HG03457 (cell line): ENCODE measurements around the gene HS2ST1.
"Not testable (repeated sequence)": the region's sequence is repeated elsewhere in the genome, so short reads cannot be mapped to it uniquely, and the experiment has no call there.

Source experiments
- ATAC-seq: cut with Tn5 transposase; IDR thresholded peaks from one replicate; pipeline ENCODE4 v1.9.1; 2021; ENCODE audit warnings: moderate number of reproducible peaks; ENCODE audit not compliant: unreplicated experiment

Gene HS2ST1

DNA sequence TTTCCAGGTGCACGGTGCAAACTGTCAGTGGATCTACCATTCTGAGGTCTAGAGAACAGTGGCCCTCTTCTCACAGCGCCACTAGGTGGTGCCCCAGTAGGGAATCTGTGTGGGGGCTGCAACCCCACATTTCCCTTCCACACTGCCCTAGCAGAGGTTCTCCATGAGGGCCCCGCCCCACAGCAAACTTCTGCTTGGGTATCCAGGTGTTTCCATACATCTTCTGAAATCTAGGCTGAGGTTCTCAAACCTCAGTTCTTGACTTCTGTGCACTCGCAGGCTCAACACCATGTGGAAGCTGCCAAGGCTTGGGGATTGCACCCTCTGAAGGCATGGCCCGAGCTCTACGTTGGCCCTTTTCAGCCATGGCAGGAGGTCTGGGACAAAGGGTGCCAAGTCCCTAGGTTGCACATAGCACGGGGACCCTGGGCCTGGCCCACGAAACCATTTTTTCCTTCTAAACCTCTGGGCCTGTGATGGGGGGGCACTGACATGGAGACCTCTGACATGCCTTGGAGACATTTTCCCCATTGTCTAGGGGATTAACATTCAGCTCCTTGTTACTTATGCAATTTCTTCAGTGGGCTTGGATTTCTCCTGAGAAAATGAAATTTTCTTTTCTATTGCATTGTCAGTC lies 10.0 kb downstream of the HS2ST1 start:
- ATAC-seq, result no peak

DNA sequence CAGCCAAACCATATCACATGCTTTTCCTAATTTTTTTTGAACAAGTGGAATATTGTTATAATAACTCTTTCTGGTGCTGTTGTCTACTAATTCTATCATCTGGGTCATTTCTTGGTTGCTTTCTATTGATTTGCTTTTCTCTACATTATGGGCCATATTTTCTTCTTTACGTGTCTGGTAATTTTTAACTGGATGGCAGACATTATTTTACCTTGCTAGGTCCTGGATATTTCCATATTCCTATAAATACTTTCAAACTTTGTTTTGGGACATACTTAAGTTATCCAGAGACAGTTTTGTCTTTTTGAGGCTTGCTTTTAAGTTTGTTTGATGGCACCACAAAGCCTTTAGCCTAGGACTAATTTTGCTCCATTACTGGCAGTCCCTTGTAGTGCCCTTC lies 11.3 kb downstream of the HS2ST1 start:
- no peak for ATAC-seq

DNA sequence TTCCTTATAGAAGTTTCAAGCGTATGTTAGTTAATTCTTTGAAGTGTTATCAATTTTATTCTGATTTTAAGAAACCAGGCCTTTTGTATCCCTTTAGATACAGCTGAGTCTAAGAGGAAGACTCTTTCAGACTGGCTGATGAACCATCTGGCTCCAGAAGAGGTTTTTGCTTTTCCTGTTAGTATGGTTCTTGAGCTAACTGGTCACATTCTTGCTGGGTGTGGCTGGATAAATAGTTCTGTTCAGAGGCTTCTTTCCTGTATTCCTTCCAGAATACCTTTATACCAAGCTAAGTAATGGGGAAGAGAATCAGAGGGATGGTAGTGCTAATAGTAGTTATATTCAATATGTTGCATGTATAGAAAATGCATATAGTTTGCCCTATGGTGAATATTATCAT lies 12.4 kb downstream of the HS2ST1 start:
- no peak for ATAC-seq

DNA sequence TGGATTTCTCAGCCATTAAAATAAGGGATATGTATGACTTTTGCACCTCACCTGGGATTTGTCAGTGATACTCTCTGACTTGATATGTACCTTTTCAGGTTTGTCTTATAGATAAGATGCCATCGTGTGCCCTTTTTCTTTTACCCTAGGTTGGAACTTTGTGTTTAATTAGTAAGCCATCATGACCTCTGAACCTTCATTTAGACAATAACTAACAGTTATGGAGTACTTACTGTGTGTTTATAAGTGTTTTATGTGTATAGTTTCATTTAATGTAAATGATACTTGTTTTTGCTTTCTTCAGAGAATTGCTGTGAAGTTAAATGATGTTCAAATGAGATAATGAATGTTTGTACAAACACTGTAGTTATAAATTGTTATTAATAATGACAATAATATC lies 14.4 kb downstream of the HS2ST1 start:
- no peak for ATAC-seq

DNA sequence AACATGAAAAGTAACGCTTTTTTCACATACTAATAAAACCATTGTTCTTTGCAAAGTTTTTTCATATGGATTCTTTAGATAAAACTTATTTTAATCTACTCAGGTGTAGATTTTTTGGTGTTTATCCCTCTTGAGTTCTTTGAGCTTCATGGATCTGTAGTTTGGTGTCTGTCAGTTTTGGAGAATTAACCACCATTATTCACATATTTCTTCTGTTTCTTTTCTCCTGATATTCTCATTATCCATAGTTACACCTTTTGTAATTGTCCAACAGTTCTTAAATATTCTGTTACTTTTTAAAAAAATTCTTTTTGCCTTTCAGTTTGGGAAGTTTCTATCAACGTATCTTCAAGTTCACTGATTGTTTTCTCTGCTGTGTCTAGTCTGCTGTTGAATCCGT lies 18.6 kb downstream of the HS2ST1 start:
- ATAC-seq, result no peak

DNA sequence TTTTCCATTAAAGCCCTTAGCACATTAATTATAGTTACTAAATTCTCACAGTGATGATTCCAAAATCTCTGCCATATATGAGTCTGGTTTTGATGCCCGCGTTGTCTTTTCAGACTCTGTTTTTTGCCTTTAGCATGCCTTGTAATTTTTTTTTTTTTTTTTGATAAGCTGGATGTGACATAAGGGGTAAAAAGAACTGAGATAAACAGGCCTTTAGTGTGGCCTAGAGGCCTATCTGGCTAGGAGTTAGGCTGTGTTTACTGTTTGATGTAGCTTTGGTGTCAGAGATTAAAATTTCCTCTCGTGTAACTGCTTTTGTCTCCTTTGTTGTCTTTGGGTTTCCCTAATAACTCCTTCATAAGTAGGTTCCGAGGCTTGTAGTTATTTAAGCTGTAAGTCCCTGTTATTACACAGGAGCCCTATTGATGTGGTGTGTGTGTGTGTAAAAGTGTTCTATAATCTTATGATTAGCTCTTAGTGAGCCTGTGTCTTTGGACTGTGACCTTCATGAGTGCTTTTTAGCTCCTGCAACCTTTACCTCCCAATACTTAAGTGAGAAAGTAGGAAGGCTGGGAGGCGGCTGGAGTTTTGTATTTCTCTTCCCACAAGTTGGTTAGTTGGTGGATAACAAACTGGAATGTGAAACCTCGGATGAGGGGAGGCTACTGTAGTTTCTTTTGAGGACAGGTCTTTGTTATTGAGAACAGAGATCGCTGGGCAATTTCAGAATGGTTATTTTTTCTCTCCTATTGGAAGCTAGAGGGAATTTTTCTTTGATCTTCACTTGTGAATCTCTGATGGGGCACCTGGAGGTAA lies 19.3 kb downstream of the HS2ST1 start:
- no peak for ATAC-seq

DNA sequence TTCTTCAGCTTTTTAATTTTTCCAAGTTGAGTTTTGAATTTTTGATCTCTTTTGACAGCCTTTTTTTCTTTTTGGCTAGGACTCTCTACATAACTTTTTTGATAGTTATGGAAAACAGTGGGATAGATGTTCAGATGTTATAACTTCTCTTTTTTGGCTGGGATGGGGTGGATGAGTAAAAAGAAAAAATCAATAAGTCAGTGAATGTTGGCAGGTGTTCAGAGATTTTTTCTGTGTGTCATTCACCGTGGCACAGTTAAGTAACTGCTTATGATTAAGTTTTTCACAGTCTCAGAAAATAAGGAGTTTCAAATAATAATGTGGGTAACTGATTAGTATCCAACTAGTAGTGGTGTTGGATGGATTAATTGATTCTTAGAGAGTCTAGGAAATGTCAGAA lies 24.0 kb downstream of the HS2ST1 start:
- ATAC-seq, result no peak

DNA sequence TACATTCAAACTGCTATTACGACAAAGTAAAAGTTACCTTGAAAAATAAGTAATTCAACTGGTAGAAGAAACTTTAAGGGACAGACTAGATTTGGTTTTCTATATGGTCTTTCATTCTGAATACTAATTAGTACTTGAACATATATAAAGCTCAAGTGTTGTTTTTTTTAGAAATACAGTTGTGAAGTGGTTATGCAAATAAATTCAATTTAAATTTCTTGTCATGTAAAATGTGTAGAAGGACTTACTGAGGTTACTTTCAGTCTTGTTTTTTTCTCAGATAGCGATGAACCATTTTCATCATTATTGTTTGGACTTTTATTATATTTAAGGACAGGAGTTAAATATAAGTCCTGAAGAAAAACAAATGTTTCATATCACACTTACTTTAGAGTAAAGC lies 24.4 kb downstream of the HS2ST1 start:
- no peak for ATAC-seq

DNA sequence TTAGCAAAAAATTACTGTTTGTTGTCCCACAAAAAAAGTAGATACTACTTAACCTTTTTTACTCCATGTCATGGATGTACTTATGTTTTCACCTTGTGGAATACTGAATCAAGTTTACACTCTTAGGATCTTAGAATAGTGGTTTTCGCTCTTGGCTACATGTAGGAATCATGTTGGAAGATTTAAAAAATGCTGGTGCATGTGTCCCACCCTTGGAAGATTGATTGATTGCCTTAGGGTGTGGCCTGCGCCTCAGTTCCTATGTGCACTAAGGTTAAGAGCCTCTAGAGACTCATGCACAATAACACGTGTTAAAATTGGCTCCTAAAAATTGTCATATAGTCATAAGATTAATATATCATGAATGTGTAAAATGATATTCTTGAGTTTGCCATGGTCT lies 25.0 kb downstream of the HS2ST1 start:
- no peak for ATAC-seq

DNA sequence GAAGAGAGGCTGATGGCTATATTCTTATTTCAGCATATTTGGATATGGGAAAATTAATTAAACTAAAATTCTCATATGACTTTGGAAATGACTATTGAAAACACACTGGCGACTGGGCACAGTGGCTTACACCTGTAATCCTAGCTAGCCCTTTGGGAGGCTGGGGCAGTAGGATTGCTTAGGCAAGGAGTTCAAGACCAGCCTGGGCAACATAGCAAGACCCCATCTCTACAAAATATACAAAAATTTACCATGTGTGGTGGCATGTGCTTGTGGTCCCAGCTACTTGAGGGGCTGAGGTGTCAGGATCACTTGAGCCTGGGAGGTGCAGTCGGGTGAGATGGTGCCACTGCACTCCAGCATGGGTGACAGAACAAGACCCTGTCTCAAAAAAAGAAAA lies 26.2 kb downstream of the HS2ST1 start:
- no peak for ATAC-seq

DNA sequence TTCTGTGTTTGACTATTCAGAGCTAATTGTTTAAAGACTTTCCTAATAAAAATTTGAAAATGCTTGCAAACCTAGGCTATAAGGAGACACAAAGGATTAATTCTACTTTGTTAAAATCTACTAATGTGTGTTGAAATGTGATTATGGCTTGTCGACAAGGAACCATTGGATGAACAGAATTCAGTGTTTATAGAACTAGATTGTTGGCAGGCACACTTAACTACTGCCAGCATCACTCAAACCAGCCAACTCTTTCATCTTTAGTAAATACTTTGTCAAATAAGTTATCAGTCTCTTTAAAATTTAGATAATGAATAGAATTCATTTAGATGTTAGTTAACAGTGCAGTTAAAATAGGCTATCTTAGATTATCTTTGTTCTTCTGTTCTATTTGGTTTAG lies 27.6 kb downstream of the HS2ST1 start:
- no peak for ATAC-seq

DNA sequence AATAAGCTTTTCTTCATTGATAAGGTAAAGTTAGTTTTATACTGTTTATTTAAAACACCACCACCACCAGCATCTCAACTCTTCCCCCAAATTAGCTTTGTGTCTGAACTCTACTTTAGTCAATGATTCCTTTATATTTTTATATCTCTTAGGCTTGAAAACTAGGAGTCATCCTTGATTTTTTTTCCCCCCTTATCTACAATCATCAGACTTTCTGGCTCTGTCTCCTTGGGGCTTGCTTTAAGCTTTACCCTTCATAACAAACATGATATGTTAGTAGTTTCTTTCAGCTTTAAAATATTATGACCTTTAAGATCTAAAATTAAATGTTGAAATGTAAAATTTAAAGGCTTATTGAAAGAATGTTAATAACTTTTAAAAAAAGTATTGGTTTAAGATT lies 28.3 kb downstream of the HS2ST1 start:
- no peak for ATAC-seq

DNA sequence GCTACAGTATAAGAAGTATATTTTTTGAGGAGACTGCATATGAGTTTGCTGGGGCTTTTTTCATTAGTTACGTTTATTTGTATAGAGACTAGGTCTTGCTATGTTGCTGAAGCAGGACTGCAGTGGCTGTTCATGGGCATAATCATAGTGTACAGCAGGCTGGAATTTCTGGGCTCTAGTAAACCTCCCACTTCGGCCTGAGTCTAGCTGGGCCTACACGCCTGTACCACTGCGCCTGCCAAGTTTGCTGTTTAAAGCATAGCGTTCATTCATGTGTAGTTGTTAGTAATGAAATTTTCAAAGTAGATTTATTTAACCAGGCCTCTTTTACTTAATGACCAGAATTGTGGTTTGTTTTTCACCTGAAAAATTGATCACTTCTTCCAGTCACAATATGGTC lies 33.8 kb downstream of the HS2ST1 start:
- ATAC-seq, result no peak

DNA sequence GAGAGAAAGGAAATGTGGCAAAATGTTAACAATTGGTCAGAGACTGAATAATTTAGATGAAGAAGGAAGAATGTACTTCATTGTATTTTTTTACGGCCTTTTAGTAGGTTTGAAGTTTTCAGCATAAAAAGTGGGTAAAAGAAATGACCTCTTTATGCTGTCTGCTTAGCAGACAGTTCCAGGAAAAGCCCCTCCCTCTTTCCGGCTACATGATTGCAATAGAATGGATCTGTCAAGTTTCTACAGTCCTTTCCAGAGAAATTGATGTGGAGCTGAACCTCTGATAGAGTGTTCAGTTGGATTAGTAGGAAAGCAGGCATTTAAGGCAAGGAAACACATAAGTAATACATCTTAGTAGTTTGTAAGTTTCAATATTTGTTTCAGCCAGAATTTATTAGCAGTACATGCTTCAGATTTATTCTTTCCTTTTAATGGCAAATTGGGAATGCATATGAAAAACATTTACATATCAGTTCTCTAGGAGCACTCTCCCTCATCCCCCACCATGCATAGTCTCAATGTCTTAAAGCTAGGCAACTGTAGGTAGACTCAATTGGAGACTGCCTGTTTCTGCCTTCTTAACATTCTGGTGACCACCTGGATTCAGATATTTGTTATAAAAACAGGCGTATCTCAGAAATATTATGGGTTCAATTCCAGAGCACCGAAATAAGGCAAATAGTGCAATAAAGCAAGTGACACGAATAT lies 36.4 kb downstream of the HS2ST1 start:
- no peak for ATAC-seq

DNA sequence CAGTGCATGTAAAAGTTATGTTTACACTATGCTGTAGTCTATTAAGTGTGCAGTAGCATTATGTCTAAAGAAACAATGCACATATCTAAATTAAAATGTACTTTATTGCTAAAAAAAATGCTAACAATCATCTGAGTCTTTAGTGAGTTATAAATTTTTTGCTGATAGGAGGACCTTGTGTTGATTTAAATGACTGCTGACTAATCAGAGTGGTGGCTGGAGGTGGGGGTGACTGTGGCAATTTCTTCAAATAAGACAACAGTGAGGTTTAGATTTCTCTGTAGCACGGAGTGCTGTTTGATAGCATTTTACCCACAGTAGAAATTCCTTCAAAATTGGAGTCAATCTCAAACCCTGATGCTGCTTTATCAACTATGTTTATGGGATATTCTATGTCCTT lies 37.0 kb downstream of the HS2ST1 start:
- ATAC-seq, result no peak

DNA sequence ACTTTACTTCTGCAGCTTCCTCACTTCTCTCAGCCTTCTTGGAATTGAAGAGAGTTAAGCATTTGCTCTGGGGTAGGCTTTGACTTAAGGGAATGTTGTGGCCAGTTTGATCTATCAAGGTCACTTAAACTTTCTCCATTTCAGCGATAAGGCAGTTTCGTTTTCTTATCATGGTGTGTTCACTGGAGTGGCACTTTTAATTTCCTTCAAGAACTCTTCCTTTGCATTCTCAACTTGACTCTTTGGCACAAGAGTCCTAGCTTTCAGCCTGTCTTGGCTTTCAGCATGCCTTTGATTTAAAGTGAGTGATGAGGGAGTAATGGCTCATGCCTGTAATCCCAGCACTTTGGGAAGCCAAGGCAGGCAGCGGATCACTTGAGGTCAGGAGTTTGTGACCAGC lies 38.7 kb downstream of the HS2ST1 start:
- ATAC-seq, result no peak

DNA sequence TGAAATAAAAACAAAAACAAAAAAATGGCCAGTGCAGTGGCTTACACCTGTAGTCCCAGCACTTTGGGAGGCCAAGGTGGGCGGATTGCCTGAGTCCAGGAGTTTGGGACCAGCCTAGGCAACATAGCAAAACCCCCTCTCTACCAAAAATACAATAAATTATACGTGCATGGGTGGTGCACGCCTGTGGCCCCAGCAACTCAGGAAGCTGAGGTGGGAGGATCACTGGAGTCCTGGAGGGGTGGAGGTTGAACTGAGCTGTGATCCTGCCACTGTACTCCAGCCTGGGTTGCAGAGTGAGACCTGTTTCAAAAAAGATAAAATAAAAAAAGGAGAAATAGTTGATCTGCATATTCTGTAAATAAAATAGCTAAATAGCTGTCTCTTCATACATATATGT lies 41.2 kb downstream of the HS2ST1 start:
- no peak for ATAC-seq

DNA sequence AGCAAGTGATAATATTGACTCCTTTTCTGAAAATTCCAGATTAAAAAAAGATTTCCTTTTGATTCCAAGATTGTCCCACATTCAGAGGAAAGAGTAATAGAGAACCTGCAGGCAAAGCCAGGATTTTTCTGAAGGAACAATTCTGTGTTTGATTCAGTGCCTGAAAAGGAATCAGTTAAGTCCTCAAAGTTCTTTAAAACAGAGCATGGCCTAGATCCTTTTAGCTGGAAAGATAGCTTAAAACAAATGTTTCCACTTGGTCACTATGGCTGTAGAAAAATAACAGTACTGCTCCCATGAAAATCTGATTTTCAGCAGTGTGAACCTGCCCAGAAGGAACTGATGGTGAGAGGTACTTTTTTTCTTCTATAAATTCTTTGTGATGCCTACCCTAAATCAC lies 41.8 kb downstream of the HS2ST1 start:
- no peak for ATAC-seq

DNA sequence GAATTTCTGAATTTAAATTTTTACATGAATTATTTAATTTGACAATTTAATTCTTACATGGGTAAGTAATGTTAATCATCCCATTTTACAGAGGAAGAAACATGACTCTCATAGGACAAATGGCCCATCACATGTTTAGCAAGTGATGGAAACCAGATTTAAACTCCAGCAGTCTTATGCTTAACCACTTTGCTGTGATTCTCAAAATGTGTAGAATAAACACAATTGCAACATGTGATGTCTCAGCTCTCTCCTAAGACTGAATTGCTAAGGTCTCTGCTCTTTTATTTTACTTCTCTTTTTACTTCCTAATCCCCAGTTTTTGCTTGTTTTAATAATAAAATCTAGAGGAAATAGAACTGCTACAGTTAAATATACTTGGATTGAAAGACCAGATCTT lies 42.8 kb downstream of the HS2ST1 start:
- no peak for ATAC-seq

DNA sequence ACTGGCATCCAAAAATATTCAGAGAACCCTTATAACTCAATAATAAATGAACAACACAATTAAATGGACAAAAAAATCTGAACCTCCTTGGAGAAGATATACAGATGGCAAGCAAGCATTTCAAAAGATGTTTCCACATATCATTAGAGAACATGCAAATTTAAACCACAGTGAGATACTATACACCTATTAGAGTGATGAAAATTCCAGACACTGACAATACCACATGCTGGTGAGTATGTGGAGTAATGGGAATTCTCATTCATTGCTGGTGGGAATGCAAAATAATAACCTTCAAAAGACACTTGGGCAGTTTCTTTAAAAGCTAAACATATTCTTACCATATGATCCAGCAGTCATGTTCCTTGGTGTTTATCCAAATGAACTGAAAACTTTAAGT lies 46.1 kb downstream of the HS2ST1 start:
- ATAC-seq, result no peak

DNA sequence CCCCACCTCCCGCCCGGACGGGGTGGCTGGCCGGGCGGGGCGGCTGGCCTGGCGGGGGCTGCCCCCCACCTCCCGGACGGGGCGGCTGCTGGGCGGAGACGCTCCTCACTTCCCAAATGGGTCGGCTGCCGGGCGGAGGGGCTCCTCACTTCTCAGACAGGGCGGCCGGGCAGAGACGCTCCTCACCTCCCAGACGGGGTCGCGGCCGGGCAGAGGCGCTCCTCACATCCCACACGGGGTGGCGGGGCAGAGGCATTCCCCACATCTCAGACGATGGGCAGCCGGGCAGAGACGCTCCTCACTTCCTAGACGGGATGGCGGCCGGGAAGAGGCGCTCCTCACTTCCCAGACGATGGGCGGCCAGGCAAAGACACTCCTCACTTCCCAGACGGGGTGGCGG lies 49.4 kb downstream of the HS2ST1 start:
- ATAC-seq, result not testable (repeated sequence)
